A549 (cell line): ENCODE measurements around the gene GPANK1. TPM values are rescaled to one million over a fixed set of nuclear protein-coding genes. Genes with fewer than 3 reads are reported as not detected.

Experiments
- ATAC-seq, 2 experiments: fragments of 200-7000 bp in 1 of 2; fragments of >200 bp in 1 of 2; cut with Nextera tagmentation in 1 of 2; cut with Tn5 transposase in 1 of 2; 3 replicates each; pipeline versions ENCODE4 v1.8.0 to v1.9.1; 2018 to 2020; ENCODE audit warnings: mild to moderate bottlenecking in 1 of 2, moderate library complexity in 1 of 2
- CTCF ChIA-PET: fragments of 300-600 bp; sonication (Branson Sonifier 250); formaldehyde crosslinking; extraction: SDS; loops from one replicate; lab custom pipeline; 2021; ENCODE audit warnings: antibody characterized with exemption, inconsistent platforms; lab: Yijun Ruan, JAX
- POLR2A ChIA-PET: fragments of 350-600 bp; formaldehyde crosslinking; extraction: SDS; loops from one replicate; lab custom pipeline; 2021; ENCODE audit warnings: antibody characterized with exemption, inconsistent platforms; lab: Yijun Ruan, JAX
- DNase-seq, 2 experiments: peaks; one replicate each; pipeline versions ENCODE4 v3.0.0 to v3.0.0-alpha.2; 2011 to 2016; ENCODE audit warnings: low read depth in 1 of 2, low spot score in 1 of 2
- FAIRE-seq: peaks from 2 replicates; lab custom pipeline; 2011; peaks lifted over from hg19 to GRCh38; lab: Jason Lieb, UNC
- H3K27ac ChIP-seq, 2 experiments: fragments of >200 bp; sonication (Bioruptor Twin); formaldehyde crosslinking; 3 replicates each; pipeline ENCODE4 v1.5.1; 2016 to 2017
- H3K4me1 ChIP-seq: fragments of >200 bp; sonication (Bioruptor Twin); formaldehyde crosslinking; 3 replicates; pipeline ENCODE4 v1.6.1; 2016
- H3K4me2 ChIP-seq: fragments of >200 bp; sonication (Bioruptor Twin); formaldehyde crosslinking; 3 replicates; pipeline ENCODE4 v1.6.1; 2016
- H3K4me3 ChIP-seq: fragments of >200 bp; sonication (Bioruptor Twin); formaldehyde crosslinking; 3 replicates; pipeline ENCODE4 v1.5.1; 2016
- H3K9me3 ChIP-seq: fragments of >200 bp; sonication (Bioruptor Twin); formaldehyde crosslinking; 3 replicates; pipeline ENCODE4 v1.6.1; 2016
- BCL3 ChIP-seq: fragments of >200 bp; sonication (Bioruptor Twin); formaldehyde crosslinking; IDR thresholded peaks from 3 replicates; pipeline ENCODE4 v1.6.1; 2016
- BHLHE40 ChIP-seq: IDR thresholded peaks from 2 replicates; pipeline ENCODE4 v1.6.1; 2012; ENCODE audit warnings: low read depth, low read length, inconsistent platforms
- CBX2 ChIP-seq: fragments of 200-600 bp; sonication (generic); IDR thresholded peaks from 2 replicates; pipeline ENCODE4 v1.6.1; 2016; ENCODE audit warnings: low read depth, mild to moderate bottlenecking, borderline replicate concordance
- EHF ChIP-seq: fragments of 250-450 bp; sonication (Bioruptor Pico); IDR thresholded peaks from 2 replicates; pipeline ENCODE4 v1.5.0; 2020; ENCODE audit warnings: mild to moderate bottlenecking
- EHMT2 ChIP-seq: fragments of 200-600 bp; sonication (generic); IDR thresholded peaks from 2 replicates; pipeline ENCODE4 v1.6.1; 2016; ENCODE audit warnings: antibody characterized with exemption, low read depth, mild to moderate bottlenecking, moderate library complexity
- FOSB ChIP-seq: fragments of 250-450 bp; sonication (Bioruptor Pico); IDR thresholded peaks from 2 replicates; pipeline ENCODE4 v1.5.0; 2020; ENCODE audit warnings: mild to moderate bottlenecking, moderate library complexity
- FOSL2 ChIP-seq, 2 experiments: fragments of 450-650 bp in 1 of 2; fragments of >200 bp in 1 of 2; sonication (Bioruptor Twin) in 1 of 2; formaldehyde crosslinking; IDR thresholded peaks; 2 replicates each; pipeline versions ENCODE4 v1.5.0 to v1.6.1; 2016 to 2020; ENCODE audit warnings: mild to moderate bottlenecking in 1 of 2, moderate library complexity in 1 of 2
- HOXB5 ChIP-seq: fragments of 250-450 bp; sonication (Bioruptor Pico); IDR thresholded peaks from 2 replicates; pipeline ENCODE4 v1.5.0; 2020; ENCODE audit warnings: mild to moderate bottlenecking, moderate library complexity
- JUNB ChIP-seq: fragments of >200 bp; sonication (Bioruptor Twin); formaldehyde crosslinking; IDR thresholded peaks from 2 replicates; pipeline ENCODE4 v1.6.1; 2016
- KDM5A ChIP-seq: fragments of 200-600 bp; sonication (generic); IDR thresholded peaks from 2 replicates; pipeline ENCODE4 v1.6.1; 2016; ENCODE audit warnings: antibody characterized with exemption, mild to moderate bottlenecking
- MAX ChIP-seq: IDR thresholded peaks from 2 replicates; pipeline ENCODE4 v1.6.1; 2012
- MYC ChIP-seq: IDR thresholded peaks from 2 replicates; pipeline ENCODE4 v1.6.1; 2012; ENCODE audit warnings: mild to moderate bottlenecking, inconsistent platforms, low read length, improper control_type of control experiment, borderline replicate concordance
- NFE2L2 ChIP-seq: fragments of 150-350 bp; conservative IDR thresholded peaks from 2 replicates; pipeline ENCODE4 v1.6.1; 2014; ENCODE audit warnings: low read length
- PBX3 ChIP-seq: IDR thresholded peaks from 2 replicates; pipeline ENCODE4 v1.6.1; 2012
- PHF8 ChIP-seq: fragments of 200-600 bp; sonication (generic); IDR thresholded peaks from 2 replicates; pipeline ENCODE4 v1.6.1; 2016; ENCODE audit warnings: low read depth, mild to moderate bottlenecking, antibody characterized with exemption, moderate library complexity, borderline replicate concordance
- POLR2A ChIP-seq: IDR thresholded peaks from 2 replicates; pipeline ENCODE4 v1.6.1; 2012; ENCODE audit warnings: mild to moderate bottlenecking, low read length
- POLR2AphosphoS2 ChIP-seq: conservative IDR thresholded peaks from 2 replicates; pipeline ENCODE4 v1.6.1; 2012; ENCODE audit warnings: low read length, improper control_type of control experiment, inconsistent platforms
- REST ChIP-seq: fragments of 200-600 bp; sonication (generic); IDR thresholded peaks from 2 replicates; pipeline ENCODE4 v1.6.1; 2016; ENCODE audit warnings: antibody characterized with exemption, mild to moderate bottlenecking, moderate library complexity
- SMC3 ChIP-seq: fragments of >200 bp; sonication (Bioruptor Twin); formaldehyde crosslinking; IDR thresholded peaks from 3 replicates; pipeline ENCODE4 v1.6.1; 2018; ENCODE audit warnings: inconsistent platforms
- TP53 ChIP-seq: fragments of 250-450 bp; sonication (Bioruptor Pico); IDR thresholded peaks from 2 replicates; pipeline ENCODE4 v1.5.0; 2021; ENCODE audit warnings: mild to moderate bottlenecking, moderate library complexity
- ZC3H11A ChIP-seq: fragments of 450-650 bp; IDR thresholded peaks from 2 replicates; pipeline ENCODE4 v1.6.1; 2014; ENCODE audit warnings: antibody characterized with exemption, mild to moderate bottlenecking
- ZSCAN20 ChIP-seq: fragments of 250-450 bp; sonication (Bioruptor Pico); IDR thresholded peaks from 2 replicates; pipeline ENCODE4 v1.8.0; 2022; ENCODE audit warnings: mild to moderate bottlenecking, moderate library complexity
- WGBS: methylation state at CpG from one replicate; pipeline ENCODE4 v1.1.6; 2017; ENCODE audit errors: missing lambda C conversion rate; 5-methylcytosine and 5-hydroxymethylcytosine counted together
- polyA plus RNA-seq, 4 experiments: library from polyadenylated mRNA; depleted of rRNA in 3 of 4; stranded (reverse); fragments of >200 nt; fragmentation: RNase III in 1 of 4; extraction: RNeasy Plus Mini Kit Qiagen cat#74134 plus additional on column Dnase treatment in 1 of 4; gene quantifications; 2 replicates in 3 of 4; 3 replicates in 1 of 4; pipeline ENCODE4 v1.2.3, GENCODE V29; 2011 to 2017
- TF ChIP-seq, protein P1 (sequence below): fragments of 150-350 bp; IDR thresholded peaks from 2 replicates; pipeline ENCODE4 v1.6.1; 2014; ENCODE audit warnings: low read depth, mild to moderate bottlenecking, low read length
- TF ChIP-seq, protein P2 (sequence below): fragments of 450-650 bp; IDR thresholded peaks from 2 replicates; pipeline ENCODE4 v1.6.1; 2014; ENCODE audit warnings: antibody characterized with exemption

Gene GPANK1
- polyA plus RNA-seq, 2 of the 4 experiments (the other 2 are of a cell fraction) = 11.0 TPM

DNA sequence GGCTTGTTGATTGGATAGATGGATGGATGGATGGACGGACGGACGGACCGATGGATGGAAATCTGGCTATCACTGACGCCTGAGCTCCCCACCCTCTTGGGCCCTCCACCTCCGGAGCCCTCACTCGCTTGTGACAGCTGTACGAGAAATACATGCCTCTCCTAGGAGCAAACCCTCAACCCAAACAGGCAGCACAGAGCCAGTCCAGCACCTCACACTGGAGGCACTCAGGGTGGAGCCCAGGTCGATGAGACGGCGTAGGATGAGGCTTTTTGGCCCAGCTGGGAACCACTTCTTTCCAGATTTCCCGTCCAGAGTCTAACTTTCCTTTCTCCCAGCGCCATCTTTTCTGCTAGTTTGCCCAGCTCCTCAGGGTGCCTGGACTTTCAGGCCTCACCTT lies 18.8 kb upstream of the GPANK1 start:
- no peak for FAIRE-seq
- TF ChIP-seq, protein P1, sequence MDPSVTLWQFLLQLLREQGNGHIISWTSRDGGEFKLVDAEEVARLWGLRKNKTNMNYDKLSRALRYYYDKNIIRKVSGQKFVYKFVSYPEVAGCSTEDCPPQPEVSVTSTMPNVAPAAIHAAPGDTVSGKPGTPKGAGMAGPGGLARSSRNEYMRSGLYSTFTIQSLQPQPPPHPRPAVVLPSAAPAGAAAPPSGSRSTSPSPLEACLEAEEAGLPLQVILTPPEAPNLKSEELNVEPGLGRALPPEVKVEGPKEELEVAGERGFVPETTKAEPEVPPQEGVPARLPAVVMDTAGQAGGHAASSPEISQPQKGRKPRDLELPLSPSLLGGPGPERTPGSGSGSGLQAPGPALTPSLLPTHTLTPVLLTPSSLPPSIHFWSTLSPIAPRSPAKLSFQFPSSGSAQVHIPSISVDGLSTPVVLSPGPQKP = no peak
- TF ChIP-seq PBX3 = no peak
- no peak for TF ChIP-seq FOSL2 (IDR thresholded peaks at IDR 0.05)
- TF ChIP-seq FOSL2 (CRISPR knock-in tag; IDR thresholded peaks at IDR 0.05) = no peak
- TF ChIP-seq REST = no peak
- TF ChIP-seq ZSCAN20 = no peak
- TF ChIP-seq SMC3 = no peak
- no peak for TF ChIP-seq POLR2AphosphoS2
- TF ChIP-seq TP53 (CRISPR knock-in tag) = no peak
- no peak for TF ChIP-seq HOXB5 (CRISPR knock-in tag)
- no peak for TF ChIP-seq FOSB (CRISPR knock-in tag)
- TF ChIP-seq, protein P2, sequence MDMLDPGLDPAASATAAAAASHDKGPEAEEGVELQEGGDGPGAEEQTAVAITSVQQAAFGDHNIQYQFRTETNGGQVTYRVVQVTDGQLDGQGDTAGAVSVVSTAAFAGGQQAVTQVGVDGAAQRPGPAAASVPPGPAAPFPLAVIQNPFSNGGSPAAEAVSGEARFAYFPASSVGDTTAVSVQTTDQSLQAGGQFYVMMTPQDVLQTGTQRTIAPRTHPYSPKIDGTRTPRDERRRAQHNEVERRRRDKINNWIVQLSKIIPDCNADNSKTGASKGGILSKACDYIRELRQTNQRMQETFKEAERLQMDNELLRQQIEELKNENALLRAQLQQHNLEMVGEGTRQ = no peak
- no peak for TF ChIP-seq NFE2L2
- TF ChIP-seq JUNB = no peak
- no peak for TF ChIP-seq ZC3H11A
- Histone ChIP-seq H3K4me3 (no peak overlapping the region), H3K9me3 (no peaks in the 10 kb centered on the region), H3K4me2 (no peak overlapping the region), H3K4me1 (no peaks in the 10 kb centered on the region), H3K27ac (no peak overlapping the region)
- 90% methylated on average over 13 of the region's 13 CpGs for WGBS
- ChIA-PET CTCF (interaction anchor here (0.9 to 4.7 kb wide), 3 partner anchors 39 to 147 kb away, joined by 3 to 26 read pairs (median 3); partner anchors contain the start of genes DDAH2 and MPIG6B), POLR2A (no interaction called here)
- no peak for DNase-seq
- ATAC-seq = no peak

DNA sequence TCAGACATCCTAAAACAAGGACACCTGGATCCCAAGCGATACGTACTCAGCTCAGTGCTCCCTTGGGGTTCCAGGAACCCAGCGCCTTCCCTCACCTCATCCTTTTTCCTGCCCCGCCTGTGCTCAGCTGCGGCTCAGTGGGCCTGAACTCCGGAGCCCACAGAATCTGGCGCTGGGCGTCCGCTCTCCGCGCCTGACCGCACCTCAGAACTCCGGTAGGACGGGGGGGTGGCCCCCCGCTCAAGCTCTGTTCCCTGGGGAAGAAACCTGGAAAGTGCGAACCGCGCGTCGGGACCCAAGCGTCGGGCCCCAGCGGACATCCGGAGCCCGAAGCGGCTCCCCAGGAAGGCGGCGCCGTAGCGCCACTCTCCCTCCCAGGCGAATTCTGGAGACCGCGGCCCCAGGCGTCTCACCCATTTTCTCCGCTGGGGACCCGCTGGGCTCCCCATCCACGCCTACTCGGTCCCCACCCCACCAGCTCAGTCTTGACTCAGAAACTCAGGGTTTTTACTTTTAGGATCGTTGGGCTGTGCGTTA lies 16.4 kb upstream of the GPANK1 start:
- peaks cover 8% of the 10 kb centered on the region; the same call in 1 of the 3 replicates for H3K4me1 ChIP-seq
- ATAC-seq (peak; percentile 47 to 62; a peak in 5 of 6 replicates), DNase-seq (no peak), FAIRE-seq (no peak)
- peak overlapping the region; percentile 22; the same call in 2 of the 3 replicates for H3K4me3 ChIP-seq
- H3K9me3 ChIP-seq = no peaks in the 10 kb centered on the region
- H3K27ac ChIP-seq = peak overlapping the region in 1 of 2 experiments; percentile 78; a peak in 3 of 6 replicates
- 55% methylated on average over 28 of the region's 40 CpGs for WGBS
- H3K4me2 ChIP-seq = peak overlapping the region; percentile 59
- ChIA-PET POLR2A (interaction anchor here (0.7 to 1.0 kb wide), 2 partner anchors 134 to 149 kb away, joined by 3 to 7 read pairs; partner anchors contain the start of genes HSPA1A and HSPA1L), CTCF (interaction anchor here (0.6 to 4.7 kb wide), 17 partner anchors 9 to 1372 kb away, joined by 3 to 26 read pairs (median 4); partner anchors contain the start of genes DDAH2 and SKIC2)
- TF ChIP-seq CBX2 (no peak), REST (no peak), EHMT2 (no peak), BCL3 (no peak), KDM5A (no peak), BHLHE40 (no peak), MAX (no peak), EHF (CRISPR knock-in tag) (no peak), PHF8 (no peak), POLR2A (no peak), MYC (no peak)
- TF ChIP-seq, protein P2 = no peak
